DND-41 (cell line): ENCODE data around the gene MUC6.

Experiments used
- ATAC-seq: fragments of 200-7000 bp; cut with Tn5 transposase; 3 replicates; pipeline ENCODE4 v1.9.1; 2021; ENCODE audit warnings: low read depth; ENCODE audit not compliant: insufficient read depth
- DNase-seq: peaks from one replicate; pipeline ENCODE4 v3.0.0-alpha.2; 2020
- H2AFZ ChIP-seq: 2 replicates; pipeline ENCODE4 v1.6.0; 2012; ENCODE audit warnings: low read depth, low read length
- H3K27ac ChIP-seq: 2 replicates; pipeline ENCODE4 v1.5.1; 2012; ENCODE audit warnings: low read length, inconsistent platforms
- H3K27me3 ChIP-seq: fragments of 200-600 bp; sonication (generic); 2 replicates; pipeline ENCODE4 v1.6.0; 2012; ENCODE audit warnings: low read length, mild to moderate bottlenecking, inconsistent platforms; ENCODE audit not compliant: insufficient read depth, poor library complexity
- H3K36me3 ChIP-seq: 2 replicates; pipeline ENCODE4 v1.5.1; 2012; ENCODE audit warnings: low read length, inconsistent platforms; ENCODE audit not compliant: insufficient read depth
- H3K4me1 ChIP-seq: 2 replicates; pipeline ENCODE4 v1.5.1; 2012; ENCODE audit warnings: mild to moderate bottlenecking, low read length; ENCODE audit not compliant: insufficient read depth
- H3K4me2 ChIP-seq: 2 replicates; pipeline ENCODE4 v1.6.0; 2012; ENCODE audit warnings: mild to moderate bottlenecking, moderate library complexity, low read length, inconsistent platforms; ENCODE audit not compliant: insufficient read depth
- H3K4me3 ChIP-seq, 2 experiments: fragments of 200-600 bp in 1 of 2; shearing (Covaris generic) in 1 of 2; 2 replicates each; pipeline ENCODE4 v1.5.1; 2012 to 2016; ENCODE audit warnings: inconsistent platforms in 2 of 2, low read length in 2 of 2, mild to moderate bottlenecking in 2 of 2, low read depth in 1 of 2, moderate library complexity in 1 of 2
- H3K79me2 ChIP-seq: 2 replicates; pipeline ENCODE4 v1.6.0; 2012; ENCODE audit warnings: low read length, inconsistent platforms; ENCODE audit not compliant: insufficient read depth
- H3K9ac ChIP-seq: 2 replicates; pipeline ENCODE4 v1.6.0; 2012; ENCODE audit warnings: low read depth, mild to moderate bottlenecking, inconsistent platforms, low read length, moderate library complexity
- H3K9me3 ChIP-seq: 2 replicates; pipeline ENCODE4 v1.5.1; 2012; ENCODE audit warnings: low read length, moderate library complexity, mild to moderate bottlenecking, inconsistent platforms; ENCODE audit not compliant: insufficient read depth, severe bottlenecking
- H4K20me1 ChIP-seq: 2 replicates; pipeline ENCODE4 v1.6.0; 2012; ENCODE audit warnings: low read length; ENCODE audit not compliant: insufficient read depth
- EZH2 ChIP-seq: IDR thresholded peaks from 3 replicates; pipeline ENCODE4 v1.6.1; 2012; ENCODE audit warnings: borderline replicate concordance, low read depth, mild to moderate bottlenecking, moderate library complexity, low read length, inconsistent platforms; ENCODE audit not compliant: severe bottlenecking
- TF ChIP-seq, protein P1 (sequence below): IDR thresholded peaks from 2 replicates; pipeline ENCODE4 v1.5.1; 2012; ENCODE audit warnings: borderline replicate concordance, low read length, moderate library complexity, mild to moderate bottlenecking; ENCODE audit not compliant: poor library complexity, severe bottlenecking; ENCODE audit errors: extremely low read depth

Gene MUC6

DNA sequence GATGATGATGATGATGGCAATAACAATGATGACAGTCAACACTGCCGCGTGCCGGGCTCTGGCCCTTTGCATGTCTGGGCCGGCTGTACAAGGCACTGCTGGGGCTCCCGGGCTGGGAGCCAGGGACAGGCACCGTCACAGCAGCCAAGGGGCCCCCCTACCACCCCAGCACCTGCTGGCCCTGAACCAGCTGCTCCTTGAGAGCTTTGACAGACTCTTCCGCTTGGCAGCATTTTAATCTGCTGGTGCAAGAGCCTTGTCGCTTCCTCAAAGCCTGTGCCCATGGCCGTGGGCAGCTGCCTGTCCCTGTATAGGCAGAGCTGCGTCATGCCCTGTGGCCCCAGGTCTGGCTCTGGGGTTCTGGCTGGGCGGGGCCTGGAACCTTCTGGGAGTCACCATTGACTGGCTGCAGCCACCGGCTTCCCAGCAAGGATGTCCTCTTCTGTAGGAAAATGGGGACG lies 12.9 kb upstream of the MUC6 start:
- Histone ChIP-seq H3K9ac (no peak overlapping the region), H3K27me3 (no peaks in the 10 kb centered on the region), H3K4me3 (no peak overlapping the region), H3K4me2 (no peak overlapping the region), H3K79me2 (no peaks in the 10 kb centered on the region), H3K36me3 (no peaks in the 10 kb centered on the region), H3K4me1 (0 out of 2 replicates have a peak, but pooled peaks cover 5% of the 10 kb centered on the region), H3K9me3 (no peaks in the 10 kb centered on the region), H3K27ac (no peak overlapping the region), H2AFZ (no peak overlapping the region), H4K20me1 (no peaks in the 10 kb centered on the region; the same call in 1 of the 2 replicates)
- DNase-seq, result no peak
- TF ChIP-seq, protein P1, sequence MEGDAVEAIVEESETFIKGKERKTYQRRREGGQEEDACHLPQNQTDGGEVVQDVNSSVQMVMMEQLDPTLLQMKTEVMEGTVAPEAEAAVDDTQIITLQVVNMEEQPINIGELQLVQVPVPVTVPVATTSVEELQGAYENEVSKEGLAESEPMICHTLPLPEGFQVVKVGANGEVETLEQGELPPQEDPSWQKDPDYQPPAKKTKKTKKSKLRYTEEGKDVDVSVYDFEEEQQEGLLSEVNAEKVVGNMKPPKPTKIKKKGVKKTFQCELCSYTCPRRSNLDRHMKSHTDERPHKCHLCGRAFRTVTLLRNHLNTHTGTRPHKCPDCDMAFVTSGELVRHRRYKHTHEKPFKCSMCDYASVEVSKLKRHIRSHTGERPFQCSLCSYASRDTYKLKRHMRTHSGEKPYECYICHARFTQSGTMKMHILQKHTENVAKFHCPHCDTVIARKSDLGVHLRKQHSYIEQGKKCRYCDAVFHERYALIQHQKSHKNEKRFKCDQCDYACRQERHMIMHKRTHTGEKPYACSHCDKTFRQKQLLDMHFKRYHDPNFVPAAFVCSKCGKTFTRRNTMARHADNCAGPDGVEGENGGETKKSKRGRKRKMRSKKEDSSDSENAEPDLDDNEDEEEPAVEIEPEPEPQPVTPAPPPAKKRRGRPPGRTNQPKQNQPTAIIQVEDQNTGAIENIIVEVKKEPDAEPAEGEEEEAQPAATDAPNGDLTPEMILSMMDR, result no peak
- no peak for TF ChIP-seq EZH2
- no peak for ATAC-seq

DNA sequence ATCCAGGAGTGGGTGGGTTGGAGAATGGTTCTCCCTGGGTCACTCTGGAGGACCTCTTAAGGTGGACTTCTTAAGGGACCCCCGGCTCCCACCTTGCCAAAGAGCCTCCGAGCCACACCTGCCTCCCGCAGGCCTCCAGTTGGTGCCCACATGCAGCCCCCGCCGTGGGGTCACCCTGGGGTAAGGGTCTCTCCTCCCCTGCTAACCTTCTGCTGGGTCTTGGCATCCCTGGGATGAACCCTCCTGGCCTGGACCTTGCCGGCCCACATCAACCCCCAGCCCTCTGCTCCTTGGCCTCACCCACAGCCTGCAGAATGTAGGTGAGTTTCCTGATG lies 12.5 kb upstream of the MUC6 start:
- TF ChIP-seq, protein P1, result no peak
- TF ChIP-seq EZH2, result no peak
- no peak overlapping the region for H3K27ac ChIP-seq
- no peaks in the 10 kb centered on the region; the same call in 1 of the 2 replicates for H4K20me1 ChIP-seq
- no peak overlapping the region for H2AFZ ChIP-seq
- H3K4me2 ChIP-seq, result no peak overlapping the region
- no peak overlapping the region for H3K9ac ChIP-seq
- ATAC-seq (no peak), DNase-seq (no peak)
- H3K4me3 ChIP-seq, result no peak overlapping the region
- no peaks in the 10 kb centered on the region for H3K9me3 ChIP-seq
- H3K36me3 ChIP-seq, result no peaks in the 10 kb centered on the region
- H3K4me1 ChIP-seq, result 0 out of 2 replicates have a peak, but pooled peaks cover 5% of the 10 kb centered on the region
- no peaks in the 10 kb centered on the region for H3K27me3 ChIP-seq
- H3K79me2 ChIP-seq, result no peaks in the 10 kb centered on the region

- Histone ChIP-seq H2AFZ (no peak overlapping the region), H3K4me2 (no peak overlapping the region), H3K9me3 (no peaks in the 10 kb centered on the region), H3K79me2 (no peaks in the 10 kb centered on the region), H4K20me1 (no peaks in the 10 kb centered on the region; the same call in 1 of the 2 replicates), H3K4me3 (no peak overlapping the region), H3K36me3 (no peaks in the 10 kb centered on the region), H3K27me3 (no peaks in the 10 kb centered on the region), H3K9ac (no peak overlapping the region), H3K27ac (no peak overlapping the region), H3K4me1 (0 out of 2 replicates have a peak, but pooled peaks cover 5% of the 10 kb centered on the region)
- DNase-seq (no peak), ATAC-seq (no peak)
- no peak for TF ChIP-seq EZH2
- TF ChIP-seq, protein P1, result peak; percentile 4
Measured at GRCh38 chr11:1048375-1049070, 12.0 kb upstream of the MUC6 start.
